MCF 10A (cell line): ENCODE results near the gene IGSF8. TPM values are rescaled to one million over a fixed set of nuclear protein-coding genes. Genes with fewer than 3 reads are reported as not detected.

ENCODE experiments used
- BruUV-seq: library from RNA; stranded (reverse); fragments of 400-500 nt; replicated peaks from 2 replicates; lab custom pipeline; 2021; lab: Mats Ljungman, UMichigan
- CTCF ChIA-PET: fragments of 300-600 bp; sonication (Branson Sonifier 250); formaldehyde crosslinking; extraction: SDS; loops from one replicate; lab custom pipeline; 2021; ENCODE audit warnings: antibody characterized with exemption, inconsistent platforms; lab: Yijun Ruan, JAX
- POLR2A ChIA-PET: fragments of 300-600, 350-650 bp; sonication (Branson Sonifier 250); formaldehyde crosslinking; extraction: SDS; loops from one replicate; lab custom pipeline; 2020; ENCODE audit warnings: antibody characterized with exemption, inconsistent platforms; lab: Yijun Ruan, JAX
- DNase-seq: peaks from one replicate; pipeline ENCODE4 v3.0.0-alpha.2; 2018; ENCODE audit not compliant: unreplicated experiment
- H3K27ac Mint-ChIP-seq: one replicate; pipeline ENCODE4 v1.8.0; 2022; ENCODE audit warnings: mild to moderate bottlenecking, low read depth, mixed read lengths; ENCODE audit not compliant: unreplicated experiment
- H3K27me3 Mint-ChIP-seq: one replicate; pipeline ENCODE4 v1.8.0; 2022; ENCODE audit warnings: mixed read lengths; ENCODE audit not compliant: insufficient read depth, unreplicated experiment
- H3K36me3 Mint-ChIP-seq: one replicate; pipeline ENCODE4 v1.8.0; 2022; ENCODE audit warnings: mild to moderate bottlenecking, moderate library complexity, mixed read lengths; ENCODE audit not compliant: insufficient read depth, unreplicated experiment
- H3K4me1 Mint-ChIP-seq: one replicate; pipeline ENCODE4 v1.8.0; 2022; ENCODE audit warnings: mixed read lengths; ENCODE audit not compliant: insufficient read depth, unreplicated experiment
- H3K4me3 Mint-ChIP-seq: one replicate; pipeline ENCODE4 v1.8.0; 2022; ENCODE audit warnings: mild to moderate bottlenecking, moderate library complexity, mixed read lengths; ENCODE audit not compliant: unreplicated experiment
- H3K9me3 Mint-ChIP-seq: one replicate; pipeline ENCODE4 v1.8.0; 2022; ENCODE audit warnings: mixed read lengths; ENCODE audit not compliant: unreplicated experiment
- intact Hi-C: fragments of 100-400 bp; cut with micrococcal nuclease; formaldehyde crosslinking; loops from 2 replicates; pipeline ENCODE4 v1.14.1; 2022
- total RNA-seq: library from RNA; stranded (reverse); gene quantifications from 2 replicates; pipeline ENCODE4 v1.2.3, GENCODE V29; 2022
- TF ChIP-seq, protein P1 (sequence below): fragments of 200-600 bp; IDR thresholded peaks from one replicate; pipeline ENCODE4 v1.8.0; 2022; ENCODE audit warnings: antibody characterized with exemption, mild to moderate bottlenecking; ENCODE audit not compliant: unreplicated experiment

Gene IGSF8
- total RNA-seq, 1 experiment from 2014 or later = 13.8 TPM

DNA sequence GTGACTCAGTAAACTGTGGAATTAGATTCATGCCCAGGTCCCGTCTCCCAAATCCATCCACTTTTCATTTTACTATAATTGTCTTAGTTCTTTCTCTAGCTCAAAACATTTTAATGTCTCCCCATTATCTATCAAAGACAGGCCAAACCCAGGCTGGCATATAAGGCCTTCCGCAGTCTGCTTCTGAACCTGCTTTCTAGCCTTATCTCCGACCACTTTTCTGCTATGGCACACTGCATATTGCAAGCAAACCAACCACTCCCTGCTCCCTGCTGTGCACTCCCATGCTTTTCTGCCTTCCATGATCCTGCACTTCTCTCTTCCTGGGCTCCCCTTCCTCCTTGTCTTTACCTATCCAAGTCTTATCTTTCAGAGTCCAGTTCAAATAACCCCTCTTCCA, 49.3 kb downstream of the IGSF8 start:
- no TSS peak for BruUV-seq
- TF ChIP-seq, protein P1, sequence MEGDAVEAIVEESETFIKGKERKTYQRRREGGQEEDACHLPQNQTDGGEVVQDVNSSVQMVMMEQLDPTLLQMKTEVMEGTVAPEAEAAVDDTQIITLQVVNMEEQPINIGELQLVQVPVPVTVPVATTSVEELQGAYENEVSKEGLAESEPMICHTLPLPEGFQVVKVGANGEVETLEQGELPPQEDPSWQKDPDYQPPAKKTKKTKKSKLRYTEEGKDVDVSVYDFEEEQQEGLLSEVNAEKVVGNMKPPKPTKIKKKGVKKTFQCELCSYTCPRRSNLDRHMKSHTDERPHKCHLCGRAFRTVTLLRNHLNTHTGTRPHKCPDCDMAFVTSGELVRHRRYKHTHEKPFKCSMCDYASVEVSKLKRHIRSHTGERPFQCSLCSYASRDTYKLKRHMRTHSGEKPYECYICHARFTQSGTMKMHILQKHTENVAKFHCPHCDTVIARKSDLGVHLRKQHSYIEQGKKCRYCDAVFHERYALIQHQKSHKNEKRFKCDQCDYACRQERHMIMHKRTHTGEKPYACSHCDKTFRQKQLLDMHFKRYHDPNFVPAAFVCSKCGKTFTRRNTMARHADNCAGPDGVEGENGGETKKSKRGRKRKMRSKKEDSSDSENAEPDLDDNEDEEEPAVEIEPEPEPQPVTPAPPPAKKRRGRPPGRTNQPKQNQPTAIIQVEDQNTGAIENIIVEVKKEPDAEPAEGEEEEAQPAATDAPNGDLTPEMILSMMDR = no peak
- intact Hi-C loops = loop anchor here (10.0 kb wide), 1 partner anchor 326 kb away; no protein-coding TSS in a partner anchor
- CTCF ChIA-PET = interaction anchor here (0.5 to 49.6 kb wide), 3 partner anchors 9 to 32 kb away, joined by 3 to 1546 read pairs (median 3); partner anchors contain the start of genes IGSF8, KCNJ10 and KCNJ9
- no peak for DNase-seq
- H3K9me3 Mint-ChIP-seq = no peaks in the 10 kb centered on the region
- H3K36me3 Mint-ChIP-seq = no peaks in the 10 kb centered on the region
- POLR2A ChIA-PET = interaction anchor here (1.0 to 2.9 kb wide), 2 partner anchors 15 to 49 kb away, joined by 3 to 13 read pairs; partner anchors contain the start of gene IGSF8
- peaks cover 16% of the 10 kb centered on the region for H3K4me1 Mint-ChIP-seq
- no peak overlapping the region for H3K27ac Mint-ChIP-seq
- H3K27me3 Mint-ChIP-seq = peaks cover 88% of the 10 kb centered on the region
- H3K4me3 Mint-ChIP-seq = no peak overlapping the region

DNA sequence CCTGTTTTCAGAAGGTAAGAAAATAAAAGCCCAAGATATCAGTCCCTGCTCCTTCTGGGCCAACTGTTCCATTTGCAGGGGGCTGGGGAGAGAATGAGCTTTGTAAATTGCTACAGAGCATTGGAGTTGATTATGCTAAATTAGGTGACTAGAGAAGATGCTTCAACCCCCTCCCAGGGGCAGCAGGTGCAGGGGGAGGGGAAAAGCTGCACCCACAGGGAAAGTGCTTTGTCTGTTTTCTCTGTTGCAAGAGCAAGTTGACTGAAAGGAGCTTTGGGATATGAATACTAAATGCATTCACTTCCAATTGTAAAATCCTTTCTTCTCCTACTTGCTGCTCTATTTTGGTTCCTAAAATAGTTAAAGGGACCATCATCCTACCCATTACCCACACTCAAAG, 50.1 kb downstream of the IGSF8 start:
- Mint-ChIP-seq H3K9me3 (no peaks in the 10 kb centered on the region), H3K4me1 (peaks cover 16% of the 10 kb centered on the region), H3K27me3 (peaks cover 81% of the 10 kb centered on the region), H3K4me3 (no peak overlapping the region), H3K36me3 (no peaks in the 10 kb centered on the region), H3K27ac (no peak overlapping the region)
- TF ChIP-seq, protein P1 = no peak
- ChIA-PET CTCF (interaction anchor here (0.5 to 49.6 kb wide), 5 partner anchors 12 to 382 kb away, joined by 3 to 1546 read pairs (median 3); partner anchors contain the start of genes IGSF8, KCNJ10 and KCNJ9), POLR2A (interaction anchor here (1.0 to 6.5 kb wide), 4 partner anchors 16 to 49 kb away, joined by 3 to 49 read pairs (median 8); partner anchors contain the start of genes IGSF8 and PIGM)
- no peak for DNase-seq
- intact Hi-C loops = loop anchor here (10.0 kb wide), 1 partner anchor 326 kb away; no protein-coding TSS in a partner anchor
- no TSS peak for BruUV-seq

DNA sequence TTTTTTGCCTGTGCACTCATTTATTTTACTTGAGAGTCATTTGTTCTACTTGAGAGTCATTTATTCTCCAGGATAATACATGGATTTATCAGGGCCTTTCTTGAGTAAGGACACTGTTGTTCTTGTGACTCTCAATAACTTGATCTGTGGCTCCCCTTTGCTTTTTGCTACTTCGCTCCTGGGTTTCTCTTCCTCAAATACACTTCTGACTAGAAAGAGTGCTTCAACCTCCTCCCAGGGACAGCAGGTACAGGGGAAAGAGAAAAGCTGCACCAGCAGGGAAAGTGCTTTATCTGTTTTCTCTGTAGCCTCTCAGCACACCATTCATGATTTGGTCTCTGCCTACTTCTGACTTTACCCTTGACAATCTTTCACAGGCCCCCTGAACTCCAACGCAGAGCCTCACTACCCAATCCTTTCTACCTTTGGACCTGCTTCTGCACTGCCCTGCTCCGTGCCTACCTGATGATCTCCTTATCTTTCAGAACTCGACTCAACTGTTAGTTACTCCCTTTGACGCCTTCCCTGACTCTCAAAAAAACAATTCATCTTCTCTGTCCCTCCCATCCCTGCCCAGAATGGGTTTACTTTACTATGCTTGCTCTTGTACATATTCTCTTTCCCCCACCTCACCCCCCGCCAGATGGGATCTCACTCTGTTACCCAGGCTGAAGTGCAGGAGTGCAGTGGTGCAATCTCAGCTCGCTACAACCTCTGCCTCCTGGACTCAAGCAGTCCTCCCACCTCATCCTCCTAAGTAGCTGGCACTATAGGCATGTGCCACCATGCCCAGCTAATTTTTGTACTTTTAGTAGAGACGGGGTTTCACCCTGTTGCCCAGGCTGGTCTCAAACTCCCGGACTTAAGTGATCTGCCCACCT, 51.1 kb downstream of the IGSF8 start:
- intact Hi-C loops = loop anchor here (10.0 kb wide), 1 partner anchor 327 kb away; no protein-coding TSS in a partner anchor
- no peak overlapping the region for H3K4me3 Mint-ChIP-seq
- no peak for DNase-seq
- no peak overlapping the region for H3K27ac Mint-ChIP-seq
- H3K36me3 Mint-ChIP-seq = no peaks in the 10 kb centered on the region
- no peaks in the 10 kb centered on the region for H3K9me3 Mint-ChIP-seq
- TF ChIP-seq, protein P1 = no peak
- BruUV-seq = no TSS peak
- ChIA-PET POLR2A (interaction anchor here (0.8 to 6.5 kb wide), 8 partner anchors 10 to 50 kb away, joined by 3 to 49 read pairs (median 7); partner anchors contain the start of genes IGSF8 and PIGM), CTCF (interaction anchor here (0.6 to 49.6 kb wide), 36 partner anchors 8 to 577 kb away, joined by 3 to 1546 read pairs (median 4); partner anchors contain the start of genes CASQ1, IGSF8, KCNJ10 and KCNJ9)
- peaks cover 71% of the 10 kb centered on the region for H3K27me3 Mint-ChIP-seq
- peaks cover 16% of the 10 kb centered on the region for H3K4me1 Mint-ChIP-seq
